AML-193 (cell line): ENCODE data around the gene CDR2.
"Not testable (repeated sequence)": the region's sequence is repeated elsewhere in the genome, so short reads cannot be mapped to it uniquely, and the experiment has no call there.

Experiments used
- DNase-seq, 2 experiments: peaks; one replicate each; lab custom pipeline; 2025; lab: John Stamatoyannopoulos, UW

CDR2 gene

DNA sequence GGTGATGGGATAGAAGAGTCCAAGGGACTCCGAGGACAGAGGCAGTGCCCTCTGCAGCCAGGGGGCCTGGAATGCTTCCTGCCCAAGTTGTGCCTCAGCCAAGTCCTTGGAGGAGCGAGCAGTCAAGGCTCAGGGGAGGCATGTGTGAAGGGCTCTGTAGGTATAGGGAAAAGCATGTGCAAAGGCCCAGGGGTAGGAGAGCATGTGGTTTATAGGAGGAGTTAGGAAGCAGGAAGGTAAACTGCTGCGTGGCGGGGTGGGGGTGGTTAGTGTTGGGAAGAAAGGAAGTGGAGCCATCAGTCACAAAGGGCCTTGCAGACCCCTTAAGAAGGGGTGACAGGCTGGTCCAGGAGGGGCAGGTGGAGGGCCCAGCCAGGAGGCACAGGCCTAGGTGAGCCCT is 70.0 kb downstream of the CDR2 start:
- DNase-seq = no peak

DNA sequence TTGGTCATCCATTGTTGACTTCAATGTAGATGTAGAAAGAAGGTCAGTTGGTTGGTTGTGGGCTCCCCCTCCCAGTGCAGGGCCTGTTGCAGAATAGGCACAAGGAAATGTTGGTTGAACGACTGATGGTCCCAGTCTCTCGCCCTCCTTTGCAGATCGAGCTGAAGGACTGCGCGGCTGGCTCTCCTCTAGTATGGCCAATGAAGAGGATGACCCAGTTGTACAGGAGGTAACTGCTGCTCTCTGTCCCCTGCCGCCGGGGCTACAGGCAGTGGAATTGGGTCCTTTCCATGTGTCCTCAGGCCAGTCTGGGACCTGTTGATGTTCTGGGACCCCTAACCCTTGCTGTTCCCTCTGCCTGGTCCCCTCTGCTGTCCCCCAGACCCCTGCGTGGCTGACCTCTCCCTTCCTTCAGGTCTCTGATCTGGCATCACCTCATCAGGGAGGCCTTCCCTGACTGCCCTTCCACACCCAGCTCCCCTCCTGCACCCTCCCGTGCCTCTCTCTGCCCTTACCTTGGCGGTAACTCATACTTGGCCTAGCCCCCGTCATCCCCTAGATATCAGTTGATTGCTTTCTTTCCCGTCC is 71.5 kb downstream of the CDR2 start:
- DNase-seq = no peak

DNA sequence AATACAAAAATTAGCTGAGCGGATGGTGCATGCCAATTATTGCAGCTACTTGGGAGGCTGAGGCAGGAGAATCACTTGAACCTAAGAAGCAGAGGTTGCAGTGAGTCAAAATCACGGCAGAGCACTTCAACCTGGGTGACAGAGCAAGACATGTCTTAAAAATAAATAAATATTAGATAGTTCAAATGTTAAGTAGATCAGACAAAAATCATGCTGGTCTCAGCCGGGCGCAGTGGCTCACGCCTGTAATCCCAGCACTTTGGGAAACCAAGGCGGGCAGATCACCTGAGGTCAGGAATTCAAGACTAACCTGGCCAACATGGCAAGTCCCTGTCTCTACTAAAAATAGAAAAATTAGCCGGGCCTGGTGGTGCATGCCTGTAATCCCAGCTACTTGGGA is 73.0 kb downstream of the CDR2 start:
- not testable (repeated sequence) for DNase-seq

DNA sequence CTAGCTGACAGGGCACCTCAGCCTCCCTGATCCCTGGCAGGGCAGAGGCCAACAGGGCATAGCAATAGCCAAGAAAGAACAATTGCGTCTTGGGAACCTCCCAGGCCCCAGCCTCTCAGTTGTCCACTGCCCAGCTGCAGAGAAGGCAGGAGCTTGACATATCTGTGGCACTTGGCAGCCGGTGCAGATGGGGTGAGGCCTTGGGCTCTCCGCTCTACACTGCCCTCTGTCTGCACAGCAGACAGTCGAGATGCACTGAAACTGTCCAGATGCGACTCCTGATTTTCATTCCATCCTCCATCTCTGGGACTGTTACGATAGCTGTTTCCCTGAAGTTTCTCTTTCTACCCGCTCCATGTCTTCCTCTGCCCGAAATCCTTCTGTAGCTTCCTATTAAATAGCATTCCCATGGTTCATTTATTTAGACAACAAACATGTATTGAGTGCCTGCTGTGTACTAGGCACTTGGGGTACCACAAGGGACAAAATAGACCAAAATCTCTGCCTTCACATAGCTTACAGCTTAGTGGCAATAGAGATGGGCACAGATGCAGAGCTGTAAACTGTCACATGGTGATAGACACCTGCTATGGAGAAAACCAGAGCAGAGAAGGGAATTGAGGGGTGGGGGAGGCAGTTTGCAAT is 73.9 kb downstream of the CDR2 start:
- peak; percentile 51 to 64 for DNase-seq

DNA sequence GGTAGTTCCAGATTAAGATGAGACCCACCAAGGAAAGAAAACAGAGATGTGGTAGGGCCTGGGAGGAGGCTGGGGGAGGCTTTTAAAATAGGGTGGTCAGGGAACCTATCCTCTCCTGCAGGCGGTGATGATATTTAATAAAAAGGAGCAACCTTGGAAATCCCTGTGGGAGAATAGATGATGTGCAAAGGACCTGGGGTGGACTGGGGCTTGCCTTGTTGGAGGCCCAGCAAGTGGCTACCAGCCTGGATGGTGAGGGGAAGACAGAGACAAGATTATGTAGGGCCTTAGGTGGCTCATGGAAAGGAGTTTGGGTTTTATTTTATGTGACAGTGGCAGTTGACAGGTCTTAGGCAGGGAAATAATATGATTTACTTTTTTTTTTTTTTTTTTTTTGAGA is 75.4 kb downstream of the CDR2 start:
- no peak for DNase-seq

DNA sequence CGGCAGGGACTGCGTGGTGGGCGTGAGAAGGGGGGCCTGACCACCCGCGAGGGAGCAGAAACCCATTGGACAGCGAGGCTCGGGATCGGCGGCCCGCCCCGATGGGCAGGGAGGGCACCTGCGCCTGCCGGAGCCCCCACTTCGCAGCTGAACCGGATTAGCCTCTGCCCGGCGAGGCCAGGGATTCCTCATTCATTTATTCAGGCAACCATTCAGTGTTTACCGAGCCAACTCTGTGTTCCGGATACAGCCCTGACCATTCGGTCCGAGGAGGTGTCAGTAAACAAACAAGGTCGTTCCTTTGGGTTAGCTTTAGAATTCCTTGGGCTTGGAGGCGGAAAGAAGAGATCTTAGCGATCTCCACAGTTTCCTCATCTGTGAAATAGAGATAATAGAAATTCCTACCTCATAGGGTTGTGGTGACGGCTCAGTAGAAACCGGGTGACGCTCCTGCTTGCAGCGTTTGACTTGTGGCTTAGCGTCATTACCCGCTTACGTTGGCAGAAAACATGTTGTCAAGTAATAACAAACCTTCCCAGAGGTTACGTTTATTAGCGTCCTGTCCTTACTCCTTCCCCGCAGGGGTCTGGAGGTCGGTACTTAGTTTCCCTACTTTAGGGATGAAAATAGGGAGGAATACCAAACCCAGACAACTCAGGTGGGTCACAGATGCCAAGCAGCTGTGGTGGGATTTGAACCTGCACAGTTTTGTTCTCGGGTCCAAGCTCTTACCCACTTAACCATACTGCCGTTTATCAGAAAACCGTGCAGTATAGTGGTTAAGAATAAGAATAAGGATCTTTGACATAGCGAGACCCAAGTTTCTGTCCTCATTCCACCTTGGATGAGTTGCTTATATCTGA is 76.3 kb downstream of the CDR2 start:
- peak; percentile 74 to 83 for DNase-seq

DNA sequence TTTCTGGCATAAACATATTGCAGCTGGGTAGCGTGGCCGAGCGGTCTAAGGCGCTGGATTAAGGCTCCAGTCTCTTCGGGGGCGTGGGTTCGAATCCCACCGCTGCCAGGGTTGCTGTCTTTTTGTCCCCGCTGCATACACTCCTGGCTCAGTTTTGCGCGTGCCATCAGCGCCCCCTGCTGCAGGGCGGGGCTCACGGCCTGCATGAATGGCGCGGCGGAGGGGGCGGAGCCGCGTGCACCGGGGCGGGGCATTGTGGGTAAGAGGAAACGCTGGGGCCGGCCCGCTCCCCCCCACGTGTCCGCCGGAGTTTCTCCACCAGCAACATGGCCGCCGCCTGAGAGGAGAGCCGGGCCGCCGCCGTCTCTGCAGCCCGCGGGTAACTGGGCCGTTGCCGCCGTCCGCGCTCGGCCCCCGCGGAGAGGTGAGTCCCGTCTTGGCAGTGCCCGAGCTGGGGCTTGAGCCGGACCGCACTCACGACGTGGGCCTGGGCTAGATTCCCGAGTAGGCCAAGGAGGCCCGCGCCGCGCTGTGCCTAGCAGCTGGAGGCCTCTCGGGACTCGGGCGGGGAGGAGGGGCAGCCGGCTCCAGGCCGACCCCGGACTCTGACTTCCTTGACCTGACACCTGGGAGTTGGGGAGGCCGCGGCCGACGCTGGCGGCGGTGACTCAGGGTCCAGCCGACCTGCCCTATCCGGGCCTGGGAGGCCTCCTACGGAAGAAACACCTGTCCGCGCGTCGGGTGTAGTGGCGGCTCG is 77.1 kb downstream of the CDR2 start, which contains the start of gene POLR3E:
POLR3E (plus strand) TSS at position 296 of the 757 bp plus-strand sequence. CDS start 5,560 bp downstream, outside the sequence.
- peak; percentile 89 to 94 for DNase-seq

DNA sequence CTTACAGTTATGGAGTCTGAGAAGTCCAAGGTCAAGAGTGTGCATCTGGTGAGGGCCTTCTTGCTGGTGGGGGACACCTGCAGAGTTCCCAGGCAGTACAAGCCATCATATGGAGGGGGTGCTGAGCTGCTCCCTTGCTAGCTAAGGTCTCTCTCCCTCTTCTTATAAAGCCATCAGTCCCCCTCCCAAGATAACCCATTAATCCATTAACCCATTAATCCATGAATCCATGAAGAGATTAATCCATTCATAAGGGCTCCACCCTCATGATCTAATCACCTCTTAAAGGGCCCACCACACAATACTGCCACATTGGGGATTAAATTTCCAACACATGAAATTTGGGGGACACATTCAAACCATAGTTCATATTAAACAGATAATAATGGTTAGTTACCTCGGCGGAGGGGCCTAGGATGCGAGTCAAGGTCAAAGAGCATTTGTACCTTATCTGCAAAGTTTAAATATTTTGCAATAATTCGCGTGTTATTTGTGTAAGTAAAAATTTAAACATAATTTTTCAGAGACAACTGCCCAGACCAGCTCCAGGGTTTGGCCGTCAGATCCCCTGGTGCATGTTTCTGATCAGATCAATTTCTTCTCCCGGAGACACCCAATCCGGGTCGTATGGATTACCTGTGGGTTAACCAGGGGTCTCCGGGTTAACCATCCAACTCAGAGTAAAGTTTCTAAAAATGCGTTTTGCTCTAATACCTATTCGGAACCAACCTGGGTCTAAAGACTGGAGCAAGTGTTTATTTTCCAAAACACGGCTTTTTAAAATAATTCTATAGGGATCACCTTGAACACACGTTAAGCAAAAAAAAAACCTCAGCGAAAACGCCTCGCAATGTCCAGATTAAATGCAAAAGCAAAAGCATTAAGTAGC is 78.0 kb downstream of the CDR2 start:
- DNase-seq = peak; percentile 14 to 15
